NCI-H1436 treated with DMSO at 0.1 percent for 48 hours (cell line): Measurements from ENCODE around the gene SNX32.
"Not testable (repeated sequence)": the region's sequence is repeated elsewhere in the genome, so short reads cannot be mapped to it uniquely, and the experiment has no call there.

Experiments
- DNase-seq: peaks from one replicate; lab custom pipeline; 2025; lab: John Stamatoyannopoulos, UW

The SNX32 gene

DNA sequence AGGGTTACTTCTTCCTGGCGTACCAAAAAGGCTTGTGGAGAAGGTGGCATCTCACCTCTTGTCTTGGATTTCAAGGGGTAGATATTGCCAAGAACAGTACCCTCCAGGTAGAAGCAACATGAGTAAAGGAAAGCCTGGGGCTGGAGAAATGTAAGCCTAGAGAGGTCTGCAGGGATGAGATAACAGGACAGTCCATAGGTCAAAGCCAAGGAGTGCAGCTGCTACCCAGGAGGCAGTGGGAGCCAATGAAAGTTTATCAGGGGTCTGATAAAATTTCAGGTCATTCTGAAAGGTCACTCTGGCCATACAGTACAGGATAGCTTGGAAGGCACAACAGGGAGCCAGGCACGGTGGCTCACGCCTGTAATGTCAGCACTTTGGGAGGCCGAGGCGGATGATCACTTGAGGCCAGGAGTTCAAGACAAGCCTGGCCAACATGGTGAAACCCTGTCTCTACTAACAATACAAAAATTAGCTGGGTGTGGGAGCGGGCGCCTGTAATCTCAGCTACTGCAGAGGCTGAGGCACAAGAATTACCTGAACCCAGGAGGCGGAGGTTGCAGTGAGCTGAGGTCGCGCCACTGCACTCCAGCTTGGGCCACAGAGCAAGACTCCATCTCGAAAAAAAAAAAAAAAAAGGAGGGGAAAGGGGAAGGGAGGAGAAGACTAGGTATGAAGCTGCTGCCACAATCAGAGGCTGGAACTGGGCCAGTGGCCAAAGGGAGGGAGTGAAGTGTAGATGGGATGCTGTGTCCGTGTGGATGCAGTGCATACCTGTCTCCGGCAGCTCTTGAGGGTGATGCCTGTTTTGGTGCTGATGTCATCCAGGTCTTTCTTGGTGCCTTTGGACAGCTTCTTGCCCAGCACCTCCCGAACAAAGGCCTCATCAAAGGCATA lies 53.3 kb downstream of the SNX32 start:
- DNase-seq, result no peak

- DNase-seq, result no peak
Measured at GRCh38 chr11:65887723-65888162, 54.0 kb downstream of the SNX32 start.

DNA sequence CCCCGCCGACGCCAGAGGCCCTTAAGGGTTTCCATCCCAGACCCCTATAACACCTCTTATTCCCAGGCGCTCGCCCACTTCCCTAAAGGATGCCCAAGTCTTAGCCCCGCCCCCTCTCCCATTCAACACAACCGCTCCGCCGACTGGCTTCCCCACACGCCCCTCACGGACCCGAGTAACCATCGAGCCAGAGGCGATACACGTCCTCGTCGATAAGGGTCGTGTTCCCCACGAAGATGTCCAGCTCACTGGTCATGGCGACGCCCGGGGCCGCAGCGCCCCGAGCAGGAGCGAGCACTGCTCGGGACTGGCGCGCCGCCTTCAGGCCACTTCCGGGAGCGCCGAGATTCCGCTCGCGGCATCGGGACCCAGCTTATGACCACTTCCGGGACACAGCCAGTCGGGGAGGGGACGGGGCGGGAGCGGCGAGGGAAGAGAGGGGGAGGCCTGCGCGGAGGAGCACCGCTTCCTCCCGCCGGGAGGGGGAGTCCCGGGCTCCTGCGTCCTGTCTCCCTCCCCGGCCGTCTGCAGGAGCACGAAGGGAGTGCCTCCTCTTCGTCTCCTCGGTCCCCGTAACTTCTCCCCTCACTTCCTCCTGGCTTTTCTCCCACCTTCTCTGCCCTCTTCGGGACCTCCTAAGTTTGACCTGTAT lies 54.5 kb downstream of the SNX32 start, which contains the start of gene FIBP:
FIBP (minus strand) TSS at position 309 of the 652 bp plus-strand sequence; CDS start at position 256, 53 bp downstream.
- DNase-seq, result peak; percentile 73

DNA sequence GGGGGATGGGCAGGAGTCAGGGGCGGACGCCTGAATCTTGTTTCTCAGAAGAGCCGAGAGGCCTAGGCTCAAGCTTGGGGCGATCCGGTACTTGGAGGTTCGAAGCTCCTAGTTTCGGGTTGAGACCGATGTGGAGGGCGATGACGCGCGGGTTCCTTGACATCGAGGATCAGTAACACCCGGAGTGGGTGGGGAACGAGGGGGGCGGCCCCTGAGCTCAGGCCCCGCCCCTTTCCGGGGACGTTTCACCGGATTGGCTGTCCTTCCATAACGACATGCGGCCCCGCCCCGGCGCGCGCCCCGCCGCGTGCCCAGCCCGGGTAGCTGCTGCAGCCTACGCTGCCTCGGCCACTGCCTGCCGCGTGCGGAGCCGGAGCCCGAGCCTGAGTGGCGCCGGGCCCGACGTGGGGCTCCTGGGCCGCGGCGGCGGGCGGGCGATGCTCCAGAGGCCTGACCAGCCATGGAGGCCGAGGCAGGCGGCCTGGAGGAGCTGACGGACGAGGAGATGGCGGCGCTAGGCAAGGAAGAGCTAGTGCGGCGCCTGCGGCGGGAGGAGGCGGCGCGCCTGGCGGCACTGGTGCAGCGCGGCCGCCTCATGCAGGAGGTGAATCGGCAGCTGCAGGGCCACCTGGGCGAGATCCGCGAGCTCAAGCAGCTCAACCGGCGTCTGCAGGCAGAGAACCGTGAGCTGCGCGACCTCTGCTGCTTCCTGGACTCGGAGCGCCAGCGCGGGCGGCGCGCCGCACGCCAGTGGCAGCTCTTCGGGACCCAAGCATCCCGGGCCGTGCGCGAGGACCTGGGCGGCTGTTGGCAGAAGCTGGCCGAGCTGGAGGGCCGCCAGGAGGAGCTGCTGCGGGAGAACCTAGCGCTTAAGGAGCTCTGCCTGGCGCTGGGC lies 56.8 kb downstream of the SNX32 start, which contains the start of gene CCDC85B:
CCDC85B (plus strand) TSS at position 350 of the 895 bp plus-strand sequence; CDS start at position 461, 111 bp downstream.
- DNase-seq, result peak; percentile 69

DNA sequence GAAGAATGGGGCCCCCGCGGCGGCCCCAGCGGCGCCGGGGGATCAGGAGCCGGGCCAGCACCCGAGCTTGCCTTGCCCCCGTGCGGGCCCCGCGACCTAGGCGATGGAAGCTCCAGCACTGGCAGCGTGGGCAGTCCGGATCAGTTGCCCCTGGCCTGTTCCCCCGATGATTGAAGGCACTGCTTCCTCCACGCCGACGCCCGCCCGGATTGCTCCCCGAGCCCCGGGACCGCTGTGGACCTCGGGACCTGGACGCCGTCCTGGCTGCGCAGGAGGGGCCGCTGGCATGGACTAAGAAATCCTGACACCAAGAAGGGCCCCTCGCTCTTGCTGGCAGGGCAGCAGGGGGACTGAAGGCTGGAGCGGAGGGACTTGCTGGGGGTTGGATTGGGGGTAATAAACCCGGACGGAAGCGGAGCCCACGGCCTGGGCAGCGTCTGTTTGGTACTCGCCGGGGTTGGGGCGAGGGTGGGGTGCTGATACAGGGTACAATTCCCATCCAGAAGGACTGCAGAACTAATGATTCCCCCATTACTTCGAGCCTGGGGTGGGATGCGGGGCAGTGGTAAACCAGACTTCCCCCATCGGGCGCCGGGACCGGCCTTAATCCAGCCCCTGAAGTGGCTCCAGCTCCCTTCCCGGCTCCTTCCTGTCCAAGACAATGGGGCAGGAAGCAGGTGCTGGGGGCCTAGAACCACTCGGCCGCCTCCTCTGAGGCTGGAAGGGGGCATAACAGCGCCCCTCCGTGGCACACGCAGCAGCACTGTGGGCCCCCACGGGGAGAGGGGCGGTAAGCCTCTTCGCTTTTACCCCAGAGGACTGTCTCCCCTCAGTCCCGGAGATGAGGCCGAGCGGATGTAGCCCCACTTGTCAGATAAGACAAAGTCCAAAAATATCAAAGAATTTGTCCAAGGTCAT lies 57.7 kb downstream of the SNX32 start:
- no peak for DNase-seq

DNA sequence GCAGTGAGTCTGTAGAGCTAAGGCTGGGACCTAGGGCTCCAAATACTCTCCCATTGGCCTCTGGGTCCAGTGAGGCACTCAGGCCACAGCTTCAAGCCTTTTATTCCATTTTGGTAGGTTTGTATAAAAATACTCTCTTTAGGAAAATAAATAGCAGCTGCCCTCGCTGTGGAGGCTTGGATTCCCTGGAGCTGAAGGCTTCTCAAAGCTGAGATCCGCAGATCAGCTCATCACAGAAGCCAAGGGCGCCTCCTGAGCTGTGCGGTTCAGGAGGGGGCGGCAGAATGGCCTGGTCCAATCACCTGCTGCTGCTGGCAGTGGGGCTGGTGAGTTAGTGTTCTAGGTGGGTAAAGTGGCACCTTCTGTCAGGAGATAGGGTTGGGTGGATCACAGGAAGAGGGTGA lies 58.4 kb downstream of the SNX32 start:
- not testable (repeated sequence) for DNase-seq

- no peak for DNase-seq
Measured at GRCh38 chr11:65892661-65893317, 59.0 kb downstream of the SNX32 start.

GRCh38 chr11:65894034-65894591 lies 60.4 kb downstream of the SNX32 start:
- no peak for DNase-seq

DNA sequence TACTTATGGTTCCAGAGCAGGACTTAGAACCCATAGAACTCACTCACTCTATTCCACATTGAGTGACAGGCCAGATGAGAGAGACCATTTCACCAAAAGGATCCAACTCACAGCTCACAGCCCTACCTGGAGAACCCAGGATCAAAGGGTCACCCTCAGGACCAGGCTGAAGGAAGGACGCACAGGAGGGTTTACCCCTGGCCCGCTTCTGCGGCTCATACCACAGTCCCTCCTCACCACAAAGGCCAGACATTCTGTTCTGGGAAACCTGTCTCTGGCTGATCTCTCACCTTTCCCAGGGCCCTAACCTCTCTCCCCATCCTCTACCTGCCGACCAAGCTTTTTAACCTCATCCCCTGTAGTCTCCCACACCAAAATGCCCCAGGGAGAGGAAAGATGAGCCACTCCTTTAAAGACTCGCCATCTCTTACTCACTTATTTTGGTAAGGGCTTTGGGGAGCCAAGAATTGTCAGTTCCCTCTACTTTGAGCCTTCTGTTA lies 61.8 kb downstream of the SNX32 start:
- DNase-seq, result no peak

DNA sequence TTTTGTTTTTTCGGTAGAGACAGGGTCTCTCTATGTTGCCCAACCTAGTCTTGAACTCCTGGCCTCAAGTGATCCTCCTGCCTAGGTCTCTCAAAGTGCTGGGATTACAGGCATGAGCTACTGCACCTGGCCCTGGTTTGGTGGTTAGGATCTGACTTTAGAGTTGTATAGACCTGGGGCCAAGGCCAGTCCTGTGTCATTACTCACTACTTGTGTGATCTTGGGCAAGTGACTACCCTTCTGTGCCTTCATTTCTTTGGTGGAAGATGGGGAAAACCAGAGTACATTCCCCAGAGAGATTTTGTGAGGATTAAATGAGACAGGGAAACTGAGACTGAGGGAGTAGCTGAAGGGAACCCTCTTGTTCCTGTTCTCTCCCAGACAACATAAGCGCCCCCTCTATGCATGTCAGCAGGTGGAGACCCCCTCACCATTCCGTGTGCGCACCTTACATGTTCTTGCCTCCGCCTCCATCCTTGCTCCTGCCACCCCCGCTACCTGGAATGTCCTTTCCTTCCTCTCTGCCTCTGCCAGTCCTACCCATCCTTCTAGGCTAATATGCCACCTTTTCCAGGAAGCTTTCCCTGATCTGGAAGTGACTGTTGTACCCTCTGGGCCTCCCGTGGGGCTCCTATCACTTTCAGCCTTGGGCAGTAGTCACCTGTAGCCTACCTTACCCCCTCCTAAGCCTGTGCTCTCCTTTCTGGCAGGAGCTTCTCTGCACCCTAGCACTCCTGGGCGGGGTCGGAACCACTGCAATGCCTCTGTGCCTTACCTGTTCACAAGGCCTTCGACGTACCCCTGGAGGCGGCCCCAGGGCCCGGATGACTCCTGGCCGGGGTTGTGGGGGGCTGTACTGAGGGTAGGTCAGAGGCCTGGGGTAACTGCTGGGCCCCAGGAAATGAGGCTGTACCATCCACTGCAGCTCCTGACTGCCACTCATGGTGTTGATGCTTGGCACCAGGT lies 62.6 kb downstream of the SNX32 start:
- DNase-seq, result no peak

- no peak for DNase-seq
Measured at GRCh38 chr11:65897020-65897471, 63.3 kb downstream of the SNX32 start.

- DNase-seq, result no peak
Measured at GRCh38 chr11:65898656-65899355, 65.0 kb downstream of the SNX32 start.

GRCh38 chr11:65899356-65900124 lies 65.8 kb downstream of the SNX32 start:
- DNase-seq, result no peak

DNA sequence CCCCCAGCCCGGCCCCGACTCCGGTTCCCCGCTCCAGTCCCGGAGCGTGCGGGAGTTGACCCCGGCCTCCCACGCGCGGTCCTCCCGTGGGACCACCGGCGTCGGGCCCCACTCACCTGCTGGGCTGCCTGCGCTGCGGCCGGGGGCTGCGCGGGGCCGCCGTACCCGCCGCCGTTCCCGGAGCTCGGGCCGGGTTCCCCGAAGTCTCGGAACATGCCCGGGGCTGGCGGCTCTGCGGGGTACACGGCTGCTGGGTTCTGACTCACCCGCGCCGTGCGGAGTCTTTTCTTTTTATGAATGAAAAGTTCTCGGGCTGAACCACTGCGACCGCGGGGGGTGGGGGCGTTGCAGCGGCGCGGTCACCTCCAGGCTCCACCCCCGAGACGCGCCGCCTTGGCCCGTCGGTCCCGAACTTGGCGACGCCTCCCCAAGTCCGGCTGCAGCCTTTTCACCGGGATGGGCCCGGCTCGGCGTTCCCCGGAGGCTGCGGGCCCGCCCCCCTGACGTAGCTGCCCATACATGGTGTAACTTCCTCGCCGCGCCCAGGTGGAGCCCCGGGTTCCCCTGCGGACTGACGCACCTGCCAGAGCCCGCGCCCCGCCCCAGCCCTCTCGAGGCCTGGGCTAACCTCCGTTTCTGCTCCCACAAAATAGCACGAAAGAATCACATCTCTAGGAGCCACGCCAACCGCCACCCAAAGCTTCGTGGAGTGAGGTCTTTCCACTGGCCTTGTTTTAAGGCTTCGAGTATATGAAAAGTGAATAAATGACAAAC lies 66.5 kb downstream of the SNX32 start, which contains the start of gene FOSL1:
FOSL1 (minus strand) TSS at position 264 of the 774 bp plus-strand sequence; CDS start at position 215, 49 bp downstream.
- peak; percentile 29 for DNase-seq

DNA sequence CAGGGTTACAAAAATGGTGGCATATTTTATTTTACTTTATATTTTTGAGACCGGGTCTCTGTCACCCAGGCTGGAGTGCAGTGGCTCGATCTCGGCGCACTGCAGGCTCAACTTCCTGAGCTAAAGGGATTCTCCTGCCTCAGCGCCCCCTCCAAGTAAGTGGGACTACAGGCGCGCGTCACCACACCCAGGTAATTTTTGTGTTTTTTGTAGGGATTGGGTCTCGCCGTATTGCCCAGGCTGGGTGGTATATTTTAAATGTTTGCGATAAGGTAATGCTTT lies 67.1 kb downstream of the SNX32 start:
- DNase-seq, result no peak

- no peak for DNase-seq
Measured at GRCh38 chr11:65903068-65903481, 69.3 kb downstream of the SNX32 start.
